ENCODE measurements around the gene VAT1L. TPM values are rescaled to one million over a fixed set of nuclear protein-coding genes. Genes with fewer than 3 reads are reported as not detected.

VAT1L gene
- total and polyA plus RNA-seq, 2 experiments from 2014 or later = 11.0 to 24.4 TPM

GRCh38 chr16:77938913-77939312, 150.5 kb downstream of the VAT1L start:
- H3K79me2 ChIP-seq (replicated peaks; ENCODE audit: insufficient read depth) = no peaks in the 10 kb centered on the region
- TF ChIP-seq ZNF114 (CRISPR knock-in tag; IDR thresholded peaks at IDR 0.05) = no peak
- no peak for TF ChIP-seq CREB1 (CRISPR knock-in tag; IDR thresholded peaks at IDR 0.05; ENCODE audit: low read depth)
- no peak for TF ChIP-seq ZNF331 (CRISPR knock-in tag; IDR thresholded peaks at IDR 0.05; ENCODE audit: low read depth)
- no peak for TF ChIP-seq REST (IDR thresholded peaks at IDR 0.05; ENCODE audit: unreplicated experiment)
- TF ChIP-seq EZH2 (IDR thresholded peaks at IDR 0.05; ENCODE audit: low read depth, unreplicated experiment) = no peak
- no peak for TF ChIP-seq NANOG (IDR thresholded peaks at IDR 0.05; ENCODE audit: borderline replicate concordance)
- TF ChIP-seq JUNB (IDR thresholded peaks at IDR 0.05; ENCODE audit: unreplicated experiment) = no peak
- no peak for TF ChIP-seq STAT1 (IDR thresholded peaks at IDR 0.05; ENCODE audit: unreplicated experiment)
- TF ChIP-seq EZH2phosphoT487 (IDR thresholded peaks at IDR 0.05; ENCODE audit: unreplicated experiment) = no peak
- TF ChIP-seq, protein P1, sequence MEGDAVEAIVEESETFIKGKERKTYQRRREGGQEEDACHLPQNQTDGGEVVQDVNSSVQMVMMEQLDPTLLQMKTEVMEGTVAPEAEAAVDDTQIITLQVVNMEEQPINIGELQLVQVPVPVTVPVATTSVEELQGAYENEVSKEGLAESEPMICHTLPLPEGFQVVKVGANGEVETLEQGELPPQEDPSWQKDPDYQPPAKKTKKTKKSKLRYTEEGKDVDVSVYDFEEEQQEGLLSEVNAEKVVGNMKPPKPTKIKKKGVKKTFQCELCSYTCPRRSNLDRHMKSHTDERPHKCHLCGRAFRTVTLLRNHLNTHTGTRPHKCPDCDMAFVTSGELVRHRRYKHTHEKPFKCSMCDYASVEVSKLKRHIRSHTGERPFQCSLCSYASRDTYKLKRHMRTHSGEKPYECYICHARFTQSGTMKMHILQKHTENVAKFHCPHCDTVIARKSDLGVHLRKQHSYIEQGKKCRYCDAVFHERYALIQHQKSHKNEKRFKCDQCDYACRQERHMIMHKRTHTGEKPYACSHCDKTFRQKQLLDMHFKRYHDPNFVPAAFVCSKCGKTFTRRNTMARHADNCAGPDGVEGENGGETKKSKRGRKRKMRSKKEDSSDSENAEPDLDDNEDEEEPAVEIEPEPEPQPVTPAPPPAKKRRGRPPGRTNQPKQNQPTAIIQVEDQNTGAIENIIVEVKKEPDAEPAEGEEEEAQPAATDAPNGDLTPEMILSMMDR (conservative IDR thresholded peaks at IDR 0.05; ENCODE audit: low read depth in 2 of 2) = no peak
- no peak for TF ChIP-seq ZNF462 (CRISPR knock-in tag; IDR thresholded peaks at IDR 0.05)
- TF ChIP-seq POLR2AphosphoS5 (IDR thresholded peaks at IDR 0.05; ENCODE audit: low read depth) = no peak
- no peak for TF ChIP-seq ETS1 (IDR thresholded peaks at IDR 0.05)

More at GRCh38 chr16:77938913-77939312, 150.5 kb downstream of the VAT1L start:
- H3K4me2 ChIP-seq = no peak overlapping the region
- H3K9me3 Mint-ChIP-seq = peaks cover 24% of the 10 kb centered on the region
- DNase-seq (ENCODE audit: low spot score) (no peak), ATAC-seq (no peak)
- peaks cover 4% of the 10 kb centered on the region; the same call in 2 of the 3 replicates for H3K4me1 Mint-ChIP-seq
- no peaks in the 10 kb centered on the region for H3K9me2 ChIP-seq (ENCODE audit: insufficient read depth)
- H3K36me3 ChIP-seq (ENCODE audit: insufficient read depth) = no peaks in the 10 kb centered on the region
- H3K27ac Mint-ChIP-seq = no peak overlapping the region
- peaks cover 5% of the 10 kb centered on the region; the same call in 1 of the 2 replicates for H3K4me1 ChIP-seq (ENCODE audit: insufficient read depth)
- no peak overlapping the region for H2AFZ ChIP-seq
- H3K27me3 ChIP-seq (ENCODE audit: insufficient read depth) = no peaks in the 10 kb centered on the region
- H3F3A ChIP-seq (replicated peaks; ENCODE audit: low read depth) = no peaks in the 10 kb centered on the region
- peaks cover 2% of the 10 kb centered on the region for H3K27me3 Mint-ChIP-seq (ENCODE audit: insufficient read depth, low read depth, poor library complexity)
- H3K4me3 Mint-ChIP-seq = no peak overlapping the region
- H4K20me1 ChIP-seq (replicated peaks; ENCODE audit: insufficient read depth) = no peaks in the 10 kb centered on the region
- no peak overlapping the region for H3K27ac ChIP-seq (ENCODE audit: low read depth)
- no peak overlapping the region for H3K4me3 ChIP-seq
- H3K36me3 Mint-ChIP-seq (ENCODE audit: low read depth) = peaks cover 38% of the 10 kb centered on the region

Measured in GM23338 (cell line).